NCI-H2107 (cell line): ENCODE data around the gene PLEKHJ1.

Experiments
- DNase-seq: peaks from one replicate; lab custom pipeline; 2025; lab: John Stamatoyannopoulos, UW

The PLEKHJ1 gene

GRCh38 chr19:2234996-2235380 is 1.1 kb downstream of the PLEKHJ1 start:
- DNase-seq = no peak

- DNase-seq = no peak
These were observed 2.4 kb downstream of the PLEKHJ1 start for GRCh38 chr19:2233601-2234280.

GRCh38 chr19:2232286-2233151 is 3.6 kb downstream of the PLEKHJ1 start:
- DNase-seq = no peak

- no peak for DNase-seq
These were observed 4.4 kb downstream of the PLEKHJ1 start for GRCh38 chr19:2231621-2232221.

- no peak for DNase-seq
These were observed 5.2 kb downstream of the PLEKHJ1 start for GRCh38 chr19:2230807-2231533.

- DNase-seq = no peak
These were observed 6.0 kb downstream of the PLEKHJ1 start for GRCh38 chr19:2230033-2230531.

GRCh38 chr19:2229103-2230032 is 6.8 kb downstream of the PLEKHJ1 start:
- no peak for DNase-seq

GRCh38 chr19:2228157-2229030 is 7.7 kb downstream of the PLEKHJ1 start:
- DNase-seq = no peak

- DNase-seq = no peak
These were observed 8.5 kb downstream of the PLEKHJ1 start for GRCh38 chr19:2227415-2228156.

GRCh38 chr19:2226840-2227360 is 9.2 kb downstream of the PLEKHJ1 start:
- DNase-seq = no peak

GRCh38 chr19:2226051-2226839 is 9.9 kb downstream of the PLEKHJ1 start:
- DNase-seq = no peak

GRCh38 chr19:2225415-2226050 is 10.6 kb downstream of the PLEKHJ1 start:
- DNase-seq = no peak

GRCh38 chr19:2224754-2225349 is 11.3 kb downstream of the PLEKHJ1 start:
- no peak for DNase-seq

GRCh38 chr19:2223959-2224358 is 12.2 kb downstream of the PLEKHJ1 start:
- no peak for DNase-seq

GRCh38 chr19:2223391-2223790 is 12.7 kb downstream of the PLEKHJ1 start:
- DNase-seq = no peak

- no peak for DNase-seq
These were observed 14.2 kb downstream of the PLEKHJ1 start for GRCh38 chr19:2221918-2222317.

GRCh38 chr19:2221250-2221831 is 14.8 kb downstream of the PLEKHJ1 start:
- no peak for DNase-seq
